Gastroesophageal sphincter (tissue), 4 donors: ENCODE data around the gene PRXL2B. TPM values are rescaled to one million over a fixed set of nuclear protein-coding genes. Genes with fewer than 3 reads are reported as not detected.
"Not testable (repeated sequence)": the region's sequence is repeated elsewhere in the genome, so short reads cannot be mapped to it uniquely, and the experiment has no call there.

Experiments used
- ATAC-seq: fragments of 150-250 bp; one replicate; pipeline ENCODE4 v1.9.1; 2016; ENCODE audit warnings: mild to moderate bottlenecking, moderate library complexity
- H3K27ac ChIP-seq, 4 donors: fragments of 200-600 bp; sonication (generic) in 3 of 4; 1 replicate in 3 of 4; 2 replicates in 1 of 4; pipeline ENCODE4 v1.5.1; 2016 to 2019
- H3K27me3 ChIP-seq: fragments of 200-600 bp; sonication (generic); one replicate; pipeline ENCODE4 v1.5.1; 2019
- H3K36me3 ChIP-seq, 2 donors: fragments of 200-600 bp; sonication (generic); one replicate each; pipeline ENCODE4 v1.5.1; 2019; ENCODE audit warnings: control low read depth in 1 of 2
- H3K4me1 ChIP-seq, 3 donors: fragments of 200-600 bp; sonication (generic); 1 replicate in 2 of 3; 2 replicates in 1 of 3; pipeline ENCODE4 v1.5.1; 2016 to 2019; ENCODE audit warnings: control low read depth in 2 of 3
- H3K4me3 ChIP-seq, 2 donors: fragments of 200-600 bp; sonication (generic); one replicate each; pipeline ENCODE4 v1.5.1; 2019; ENCODE audit warnings: mild to moderate bottlenecking in 1 of 2, moderate library complexity in 1 of 2
- H3K9me3 ChIP-seq, 3 donors: fragments of 200-600 bp; sonication (generic); one replicate each; pipeline ENCODE4 v1.5.1; 2017 to 2019; ENCODE audit warnings: control low read depth in 2 of 3
- EP300 ChIP-seq: sonication (generic); formaldehyde crosslinking; IDR thresholded peaks from one replicate; pipeline ENCODE4 v1.6.1; 2017; ENCODE audit warnings: antibody characterized with exemption, mild to moderate bottlenecking
- POLR2A ChIP-seq, 2 donors: fragments of 450-650 bp; IDR thresholded peaks; one replicate each; pipeline ENCODE4 v1.6.1; 2017; ENCODE audit warnings: antibody characterized with exemption in 2 of 2, mild to moderate bottlenecking in 2 of 2, moderate library complexity in 1 of 2
- POLR2AphosphoS5 ChIP-seq: sonication (generic); formaldehyde crosslinking; IDR thresholded peaks from one replicate; pipeline ENCODE4 v1.6.1; 2017; ENCODE audit warnings: antibody characterized with exemption
- WGBS, 2 donors: methylation state at CpG; one replicate each; pipeline ENCODE4 v1.1.5; 2018; ENCODE audit warnings: low coverage in 1 of 2; 5-methylcytosine and 5-hydroxymethylcytosine counted together
- total RNA-seq, 4 donors: library from RNA; depleted of rRNA; stranded (reverse); fragments of >200 nt; gene quantifications; one replicate each; pipeline ENCODE4 v1.1.0, GENCODE V29; 2016
- TF ChIP-seq, protein P1 (sequence below), 4 experiments: fragments of 200-600 bp in 2 of 4; fragments of 450-650 bp in 2 of 4; sonication (generic) in 1 of 4; IDR thresholded peaks; one replicate each; pipeline ENCODE4 v1.5.1; 2017 to 2019; ENCODE audit warnings: antibody characterized with exemption in 4 of 4, mild to moderate bottlenecking in 2 of 4, moderate library complexity in 2 of 4

PRXL2B gene
- total RNA-seq, 4 donors from 2014 or later = 6.5 to 24.1 (median 14.0) TPM

DNA sequence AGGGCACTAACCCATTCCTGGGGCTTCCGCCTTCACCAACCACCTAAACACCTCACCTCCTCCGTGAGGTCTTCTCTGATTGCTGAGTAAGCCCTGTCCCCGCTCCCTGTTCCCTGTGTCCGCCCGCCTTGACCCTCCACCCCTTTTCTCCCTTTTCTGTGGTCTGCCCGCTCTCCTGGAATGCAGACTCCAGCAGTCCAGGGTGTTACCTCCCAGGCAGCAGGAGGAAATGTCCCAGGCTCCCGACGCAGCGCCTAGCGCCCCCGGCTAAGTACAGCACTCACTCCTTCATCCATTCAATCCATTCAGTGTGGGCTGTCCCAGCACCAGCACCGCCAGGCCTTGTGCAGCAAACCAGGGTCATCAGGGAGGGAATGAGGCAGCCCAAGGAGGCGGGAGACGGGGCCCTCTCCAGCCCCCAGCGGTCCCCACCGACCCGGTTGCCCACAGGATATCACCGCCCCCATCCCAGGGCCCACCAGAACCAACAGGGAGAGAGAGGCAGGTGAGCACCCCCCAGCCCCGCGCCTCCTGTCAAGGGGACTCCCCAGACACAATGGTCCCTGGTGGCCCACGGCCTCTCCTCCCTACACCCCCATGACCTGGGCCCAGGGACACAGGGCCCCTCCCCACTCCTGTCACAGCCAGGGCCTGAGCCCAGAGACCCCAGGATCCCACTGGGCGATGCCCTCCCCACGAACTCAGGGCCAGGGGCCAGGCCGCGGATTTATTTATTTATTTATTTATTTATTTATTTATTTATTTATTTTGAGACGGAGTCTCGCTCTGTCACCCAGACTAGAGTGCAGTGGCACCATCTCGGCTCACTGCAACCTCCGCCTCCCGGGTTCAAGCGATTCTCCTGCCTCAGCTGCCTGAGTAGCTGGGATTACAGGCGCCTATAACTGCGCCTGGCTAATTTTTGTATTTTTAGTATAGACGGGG is 20.2 kb upstream of the PRXL2B start:
- Histone ChIP-seq H3K27me3 (peaks cover 42% of the 10 kb centered on the region), H3K4me3 (no peak overlapping the region), H3K36me3 (peaks cover 0 to 23% of the 10 kb centered on the region in 2 donors), H3K9me3 (no peaks in the 10 kb centered on the region), H3K4me1 (no peaks in the 10 kb centered on the region), H3K27ac (no peak overlapping the region)
- no peak for ATAC-seq
- TF ChIP-seq POLR2AphosphoS5 = no peak
- TF ChIP-seq, protein P1, sequence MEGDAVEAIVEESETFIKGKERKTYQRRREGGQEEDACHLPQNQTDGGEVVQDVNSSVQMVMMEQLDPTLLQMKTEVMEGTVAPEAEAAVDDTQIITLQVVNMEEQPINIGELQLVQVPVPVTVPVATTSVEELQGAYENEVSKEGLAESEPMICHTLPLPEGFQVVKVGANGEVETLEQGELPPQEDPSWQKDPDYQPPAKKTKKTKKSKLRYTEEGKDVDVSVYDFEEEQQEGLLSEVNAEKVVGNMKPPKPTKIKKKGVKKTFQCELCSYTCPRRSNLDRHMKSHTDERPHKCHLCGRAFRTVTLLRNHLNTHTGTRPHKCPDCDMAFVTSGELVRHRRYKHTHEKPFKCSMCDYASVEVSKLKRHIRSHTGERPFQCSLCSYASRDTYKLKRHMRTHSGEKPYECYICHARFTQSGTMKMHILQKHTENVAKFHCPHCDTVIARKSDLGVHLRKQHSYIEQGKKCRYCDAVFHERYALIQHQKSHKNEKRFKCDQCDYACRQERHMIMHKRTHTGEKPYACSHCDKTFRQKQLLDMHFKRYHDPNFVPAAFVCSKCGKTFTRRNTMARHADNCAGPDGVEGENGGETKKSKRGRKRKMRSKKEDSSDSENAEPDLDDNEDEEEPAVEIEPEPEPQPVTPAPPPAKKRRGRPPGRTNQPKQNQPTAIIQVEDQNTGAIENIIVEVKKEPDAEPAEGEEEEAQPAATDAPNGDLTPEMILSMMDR (IDR thresholded peaks at IDR 0.05) = no peak
- TF ChIP-seq POLR2A (IDR thresholded peaks at IDR 0.05) = no peak
- no peak for TF ChIP-seq EP300
- WGBS, 2 donors = 63 to 78% methylated on average over 5 to 9 of the region's 34 CpGs

DNA sequence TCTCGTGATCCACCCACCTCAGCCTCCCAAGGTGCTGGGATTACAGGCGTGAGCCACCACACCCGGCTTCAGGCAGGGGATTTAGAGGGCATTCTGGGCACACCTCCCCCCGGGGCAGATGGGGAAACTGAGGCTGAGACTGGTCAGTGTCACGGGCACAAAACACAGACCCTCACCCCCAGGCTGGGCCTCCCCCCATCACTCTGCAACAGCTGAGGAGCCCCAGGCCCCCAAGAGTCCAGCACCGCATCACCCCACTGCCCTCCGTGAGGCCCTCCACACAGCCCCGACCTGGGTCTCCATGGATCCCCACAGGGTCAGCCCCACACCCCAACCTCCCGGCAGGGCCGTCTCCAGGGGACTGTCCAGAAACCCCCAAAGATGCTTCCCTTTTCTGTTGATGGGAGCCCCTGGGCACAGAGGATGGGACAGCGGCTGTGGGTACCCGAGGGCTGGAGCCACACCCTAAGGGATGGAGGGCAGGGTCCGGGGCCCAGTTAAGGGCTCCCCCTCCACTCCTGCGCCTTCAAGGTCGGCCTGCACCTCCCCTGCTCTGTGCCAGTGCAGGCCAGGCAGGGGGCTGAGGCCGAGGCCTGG is 19.4 kb upstream of the PRXL2B start:
- Histone ChIP-seq H3K27me3 (peaks cover 48% of the 10 kb centered on the region), H3K4me1 (no peaks in the 10 kb centered on the region), H3K27ac (no peak overlapping the region), H3K4me3 (no peak overlapping the region), H3K9me3 (no peaks in the 10 kb centered on the region), H3K36me3 (peaks cover 0 to 15% of the 10 kb centered on the region in 2 donors)
- no CpG with 5 or more reads among the region's 16 CpGs for WGBS, 2 donors
- no peak for TF ChIP-seq POLR2A (IDR thresholded peaks at IDR 0.05)
- ATAC-seq = peak; percentile 16

DNA sequence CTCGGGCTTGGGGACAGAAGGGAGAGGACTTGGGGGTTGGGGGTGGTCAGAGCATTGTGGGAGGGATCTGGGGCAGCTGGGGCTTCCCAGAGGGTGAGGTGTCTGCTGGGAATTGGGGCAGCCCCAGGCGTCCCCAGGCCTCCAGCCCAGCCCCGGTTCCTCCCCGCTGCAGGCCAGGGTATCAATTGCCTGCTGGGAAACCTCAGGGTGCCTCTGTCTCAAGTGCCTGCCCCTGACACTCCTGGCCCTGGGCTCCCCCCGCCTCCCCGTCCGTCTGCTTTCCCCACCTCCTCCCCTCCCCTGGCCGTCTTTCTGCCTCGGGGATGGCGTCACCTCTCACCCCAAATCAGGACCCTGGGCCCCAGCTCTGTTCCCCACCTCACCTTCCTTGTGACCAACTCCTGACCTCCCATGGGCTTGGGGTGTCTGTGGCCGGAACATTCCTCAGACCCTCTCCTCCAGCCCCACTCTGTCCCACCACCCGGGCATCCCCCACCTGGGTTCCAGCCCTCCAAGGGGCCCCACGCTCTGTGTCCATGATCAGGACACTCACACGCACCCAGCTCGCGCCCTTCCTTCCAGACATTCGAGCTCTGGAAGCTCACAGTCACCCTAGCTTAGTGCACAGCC is 18.3 kb upstream of the PRXL2B start:
- no CpG with 5 or more reads among the region's 17 CpGs for WGBS, 2 donors
- H3K27ac ChIP-seq, H3K4me3 ChIP-seq, ATAC-seq, H3K4me1 ChIP-seq, H3K9me3 ChIP-seq, H3K36me3 ChIP-seq: not testable (repeated sequence)
- peaks cover 54% of the 10 kb centered on the region for H3K27me3 ChIP-seq

DNA sequence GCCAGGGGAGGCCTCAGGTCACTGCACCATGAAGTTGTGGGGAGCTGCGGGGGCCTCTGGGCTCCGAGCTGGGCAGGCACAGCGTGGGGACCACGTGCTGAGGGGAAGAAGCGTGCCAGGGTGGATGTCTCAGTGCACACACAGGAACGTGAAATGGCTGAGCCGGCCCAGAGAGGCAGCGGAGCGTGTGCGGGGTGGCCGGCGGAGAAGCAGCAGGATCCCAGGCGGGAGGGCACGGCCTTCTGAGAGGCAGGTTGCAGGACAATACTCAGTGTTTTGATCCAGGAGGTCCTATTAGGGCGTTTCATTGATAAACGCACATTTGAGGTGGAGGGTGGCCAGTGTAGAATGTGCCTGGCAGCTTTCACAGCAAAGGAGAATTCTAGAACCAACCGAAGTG is 17.5 kb upstream of the PRXL2B start:
- Histone ChIP-seq H3K36me3 (no peaks in the 10 kb centered on the region), H3K9me3 (peaks cover 0 to 12% (median 0%) of the 10 kb centered on the region in 3 donors), H3K4me3 (no peak overlapping the region), H3K27me3 (peaks cover 62% of the 10 kb centered on the region), H3K27ac (no peak overlapping the region), H3K4me1 (no peaks in the 10 kb centered on the region)
- TF ChIP-seq POLR2A (IDR thresholded peaks at IDR 0.05) = no peak
- TF ChIP-seq, protein P1 (IDR thresholded peaks at IDR 0.05) = no peak
- ATAC-seq = no peak
- no CpG with 5 or more reads among the region's 17 CpGs for WGBS, 2 donors

DNA sequence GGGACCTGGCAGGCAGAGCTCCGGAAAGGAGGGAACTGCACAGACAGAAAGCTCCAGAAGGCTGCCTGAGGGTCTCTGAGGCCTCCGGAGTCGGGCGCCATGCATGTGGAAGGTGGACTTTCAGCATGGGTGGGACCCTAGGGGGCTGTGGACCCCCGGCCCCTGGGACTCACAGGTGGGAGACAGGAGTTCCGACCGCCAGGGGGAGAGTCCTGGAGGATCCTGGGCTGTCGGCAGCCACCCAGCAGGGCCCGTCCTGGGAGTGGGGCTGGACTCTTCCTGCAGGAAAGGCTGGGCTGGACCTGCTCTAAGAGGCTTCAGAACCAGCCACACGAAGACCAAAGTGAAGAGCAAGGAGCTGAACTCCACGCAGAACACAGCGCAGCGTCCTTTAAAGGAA is 16.9 kb upstream of the PRXL2B start:
- Histone ChIP-seq H3K27me3 (peaks cover 67% of the 10 kb centered on the region), H3K9me3 (peaks cover 0 to 16% (median 0%) of the 10 kb centered on the region in 3 donors)
- H3K36me3 ChIP-seq, H3K4me3 ChIP-seq, H3K4me1 ChIP-seq, H3K27ac ChIP-seq, ATAC-seq: not testable (repeated sequence)
- WGBS, 2 donors = 73% methylated on average over 3 of the region's 13 CpGs; no CpG with 5 or more reads in 1 of the 2 donors

DNA sequence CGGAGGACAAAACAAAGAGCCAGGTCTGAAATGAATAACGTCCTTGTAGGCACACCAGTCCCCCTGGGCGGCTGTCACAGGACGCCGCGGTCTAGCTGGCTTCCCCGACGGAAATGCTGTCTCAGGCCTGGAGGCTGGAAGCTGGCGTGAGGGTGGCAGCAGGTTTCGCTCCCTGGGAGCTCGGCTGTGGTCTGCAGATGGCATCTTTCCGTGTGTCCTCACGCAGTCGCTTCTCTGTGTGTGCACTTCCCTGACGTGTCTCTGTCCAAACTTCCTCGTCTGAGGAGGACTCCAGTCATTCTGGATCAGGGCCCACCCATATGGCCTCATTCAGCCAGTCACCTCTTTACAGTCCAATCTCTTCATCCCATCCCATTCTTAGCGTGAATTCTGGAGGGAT is 16.2 kb upstream of the PRXL2B start:
- peaks cover 64% of the 10 kb centered on the region for H3K27me3 ChIP-seq
- no peaks in the 10 kb centered on the region for H3K36me3 ChIP-seq
- WGBS, 2 donors = 71 to 79% methylated on average over 5 to 12 of the region's 17 CpGs
- H3K9me3 ChIP-seq = peaks cover 0 to 16% (median 0%) of the 10 kb centered on the region in 3 donors
- no peak overlapping the region for H3K27ac ChIP-seq
- ATAC-seq = no peak
- H3K4me3 ChIP-seq = no peak overlapping the region
- H3K4me1 ChIP-seq = peaks cover 0 to under 1% (median 0%) of the 10 kb centered on the region in 3 donors
- TF ChIP-seq EP300 (no peak), POLR2A (IDR thresholded peaks at IDR 0.05) (no peak), POLR2AphosphoS5 (no peak)
- TF ChIP-seq, protein P1 (IDR thresholded peaks at IDR 0.05) = no peak
